Stimulated activated CD4-positive, alpha-beta T cell treated with anti-CD3 and anti-CD28 coated beads, Interleukin-12 subunit alpha, Interleukin-12 subunit beta, amount 100 ng/mL, for 24 hours (primary cell): ENCODE data around the gene LEAP2.

Experiments
- DNase-seq, 2 experiments: peaks; one replicate each; pipeline ENCODE4 v3.0.0-alpha.2; 2020; ENCODE audit warnings: low read depth in 2 of 2

Gene LEAP2

DNA sequence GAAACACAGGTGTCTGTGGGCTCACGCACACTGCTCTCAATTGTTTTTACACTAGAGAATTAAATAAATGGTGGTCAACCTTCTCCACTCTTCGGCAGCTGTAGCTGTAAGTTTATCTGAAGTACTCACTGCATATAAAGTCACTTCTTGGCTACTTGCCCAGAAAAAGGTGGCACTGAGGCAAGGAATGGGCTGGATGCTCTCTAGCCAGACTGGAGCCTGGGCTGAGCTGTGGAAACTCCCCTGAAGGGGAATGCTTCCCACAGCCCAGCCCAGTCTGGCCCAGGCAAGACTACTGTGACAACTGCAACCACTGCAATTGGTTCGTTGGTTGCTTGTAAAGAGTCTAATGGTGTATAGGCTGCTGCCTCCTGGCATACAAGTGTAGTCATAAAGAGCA lies 4.5 kb downstream of the LEAP2 start:
- DNase-seq = no peak

- DNase-seq = no peak
These were observed 9.9 kb downstream of the LEAP2 start for GRCh38 chr5:132883261-132883834.

DNA sequence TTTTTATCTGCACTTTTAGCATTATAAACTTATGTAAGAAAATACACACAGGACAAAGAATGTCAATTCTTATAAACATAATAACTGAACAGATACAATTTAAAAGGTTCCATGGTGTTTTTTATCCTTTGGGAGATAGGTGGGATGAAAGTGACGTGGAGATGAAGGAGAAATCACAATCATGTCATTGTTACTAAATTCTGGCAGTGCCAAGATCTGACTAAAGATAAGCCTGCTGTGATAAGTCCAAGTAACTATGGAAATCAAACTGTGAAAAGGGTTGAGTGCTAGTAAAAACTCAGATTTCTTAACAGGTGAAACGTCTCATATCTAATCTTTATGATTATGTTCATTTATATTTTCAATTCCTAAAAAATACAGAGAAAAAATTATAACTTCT lies 11.1 kb downstream of the LEAP2 start:
- DNase-seq = no peak

- no peak for DNase-seq
These were observed 12.8 kb downstream of the LEAP2 start for GRCh38 chr5:132886064-132886823.

DNA sequence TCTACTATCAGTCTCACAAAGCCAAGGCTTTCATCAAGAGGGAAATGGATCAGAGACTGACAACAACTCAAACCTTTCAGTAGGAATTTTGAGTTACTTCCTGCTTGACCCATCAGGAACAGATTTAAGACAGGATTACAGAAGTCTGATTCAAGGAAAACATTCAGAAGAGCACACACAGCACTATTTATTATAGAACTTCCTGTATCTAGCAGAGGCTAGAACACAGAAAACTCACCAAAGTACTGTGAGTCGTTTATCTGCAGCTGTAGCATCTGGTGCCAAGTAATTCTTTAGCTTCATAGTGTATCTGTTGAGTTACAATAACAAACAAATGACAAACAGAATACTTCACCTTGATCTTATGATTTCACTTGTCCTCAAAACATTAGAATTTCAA lies 13.8 kb downstream of the LEAP2 start:
- DNase-seq = no peak

DNA sequence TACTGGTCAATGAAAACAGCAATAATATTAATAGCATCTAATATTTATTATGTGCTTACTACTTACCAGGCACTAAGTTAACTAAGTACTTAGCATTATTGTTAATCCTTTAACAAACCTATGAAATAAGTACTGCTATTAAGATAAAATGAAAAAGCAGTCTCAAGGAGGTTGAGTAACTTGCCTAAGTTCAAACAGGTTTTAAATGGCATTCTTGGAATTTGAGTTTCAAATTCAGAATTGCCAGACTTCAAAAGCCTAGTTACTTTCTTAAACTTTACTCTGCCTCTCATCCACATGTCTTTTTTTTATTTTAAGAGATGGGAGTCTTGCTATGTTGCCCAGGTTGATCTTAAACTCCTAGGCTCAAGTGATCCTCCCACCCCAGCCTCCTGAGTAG lies 16.0 kb downstream of the LEAP2 start:
- no peak for DNase-seq

GRCh38 chr5:132890817-132891216 lies 17.3 kb downstream of the LEAP2 start:
- no peak for DNase-seq

DNA sequence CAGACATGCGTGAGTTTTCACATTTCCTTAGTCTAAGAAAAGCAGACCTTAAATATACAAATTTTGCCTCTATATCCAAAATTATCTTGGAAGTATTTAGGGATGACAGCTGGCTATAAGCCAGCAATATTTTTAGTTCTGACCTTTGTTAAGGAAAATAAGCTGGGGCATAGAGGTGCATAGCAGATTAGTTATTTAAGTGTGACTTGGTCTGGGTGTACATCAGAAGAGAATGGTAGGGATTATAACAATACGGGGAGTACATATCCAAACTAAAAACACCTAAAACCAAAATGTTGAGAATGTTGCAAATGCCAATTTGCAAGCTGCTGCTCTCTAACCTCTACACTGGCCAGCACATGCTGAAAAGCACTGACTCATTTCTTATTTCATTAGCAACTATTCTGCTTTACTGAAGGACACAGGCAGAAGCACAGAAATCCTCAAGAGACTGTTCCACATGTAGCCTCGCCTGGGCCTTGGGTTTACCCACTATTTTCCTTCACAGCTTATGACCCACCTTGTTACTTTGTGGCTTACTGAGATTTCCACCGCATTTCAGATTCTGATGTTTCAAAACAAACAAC lies 22.3 kb downstream of the LEAP2 start:
- DNase-seq = no peak

- DNase-seq = no peak
These were observed 23.2 kb downstream of the LEAP2 start for GRCh38 chr5:132896685-132897084.

GRCh38 chr5:132898094-132898493 lies 24.6 kb downstream of the LEAP2 start:
- no peak for DNase-seq

GRCh38 chr5:132901036-132901435 lies 27.6 kb downstream of the LEAP2 start:
- DNase-seq = no peak

DNA sequence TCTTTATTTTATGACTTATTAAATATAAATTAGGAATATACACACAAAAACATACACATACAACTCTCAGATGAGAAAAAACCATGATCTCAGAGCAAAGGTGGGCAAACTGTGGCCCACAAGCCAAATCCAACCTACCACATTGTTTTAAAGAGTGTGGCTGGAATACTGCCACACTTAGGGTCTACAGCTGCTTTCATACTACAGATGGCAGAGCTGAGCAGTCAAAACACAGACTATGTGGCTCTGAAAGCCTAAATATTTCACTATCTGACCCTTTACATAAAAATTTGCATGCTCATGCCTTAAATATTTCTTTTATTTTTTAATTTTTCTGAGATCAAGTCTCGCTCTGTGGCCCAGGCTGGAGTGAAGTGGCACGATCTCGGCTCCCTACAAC lies 28.3 kb downstream of the LEAP2 start:
- DNase-seq = no peak

- no peak for DNase-seq
These were observed 32.5 kb downstream of the LEAP2 start for GRCh38 chr5:132905938-132906337.

DNA sequence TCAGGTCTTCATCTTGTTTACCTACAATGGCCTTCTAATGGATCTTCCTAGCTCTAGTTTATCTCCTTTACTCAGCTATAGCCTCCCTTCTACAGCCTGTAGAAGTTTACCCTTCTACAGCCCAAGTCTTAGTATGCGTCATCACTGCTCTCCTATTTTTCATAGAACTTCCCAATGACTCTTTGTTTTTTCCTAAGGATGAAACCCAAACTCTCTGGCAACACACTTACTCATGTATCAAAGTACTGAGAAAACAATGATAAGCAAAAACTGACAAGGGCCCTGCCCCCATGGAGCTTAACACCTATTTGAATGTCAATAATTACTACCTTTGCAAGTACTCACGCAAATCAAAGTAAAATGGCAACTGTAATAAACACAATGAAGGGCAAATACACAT lies 33.7 kb downstream of the LEAP2 start:
- DNase-seq = no peak

- no peak for DNase-seq
These were observed 36.2 kb downstream of the LEAP2 start for GRCh38 chr5:132909702-132910101.

DNA sequence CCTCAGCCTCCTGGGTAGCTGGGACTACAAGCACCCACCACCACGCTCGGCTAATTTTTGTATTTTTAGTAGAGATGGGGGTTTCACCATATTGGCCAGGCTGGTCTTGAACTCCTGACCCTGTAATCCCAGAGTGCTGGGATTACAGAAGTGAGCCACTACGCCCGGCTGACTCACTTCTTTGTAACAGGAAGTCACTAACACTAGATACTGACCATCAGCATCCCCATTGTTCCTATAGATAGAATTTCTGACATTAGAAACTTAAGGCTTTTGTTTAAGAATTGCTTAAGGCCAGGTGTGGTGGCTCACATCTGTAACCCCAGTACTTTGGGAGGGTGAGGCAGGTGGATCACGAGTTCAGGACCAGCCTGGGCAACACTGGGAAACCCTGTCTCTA lies 42.2 kb downstream of the LEAP2 start:
- no peak for DNase-seq

DNA sequence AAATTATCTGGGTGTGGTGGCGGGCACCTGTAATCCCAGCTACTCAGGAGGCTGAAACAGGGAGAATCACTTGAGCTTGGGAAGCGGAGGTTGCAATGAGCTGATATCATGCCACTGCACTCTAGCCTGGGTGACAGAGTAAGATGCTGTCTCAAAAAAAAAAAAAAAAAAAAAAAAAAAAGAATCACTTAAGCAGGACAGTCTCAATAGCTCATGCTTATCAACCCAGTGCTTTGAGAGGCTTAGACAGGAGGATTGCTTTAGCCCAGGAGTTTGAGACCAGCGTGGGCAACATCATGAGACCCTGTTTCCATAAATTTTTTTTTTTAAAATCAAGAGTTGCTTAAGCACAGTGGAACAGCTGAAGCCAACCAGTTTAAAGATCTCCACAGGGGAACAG lies 42.6 kb downstream of the LEAP2 start:
- no peak for DNase-seq
